Brain microvascular endothelial cell (primary cell): ENCODE results near the gene DMXL2.
"Not testable (repeated sequence)": the region's sequence is repeated elsewhere in the genome, so short reads cannot be mapped to it uniquely, and the experiment has no call there.

Experiments
- DNase-seq: peaks from one replicate; pipeline ENCODE4 v3.0.0-alpha.2; 2020
- H3K27ac ChIP-seq: fragments of 250-450 bp; sonication (Bioruptor Pico); 2 replicates; pipeline ENCODE4 v1.5.1; 2020; ENCODE audit warnings: mild to moderate bottlenecking, moderate library complexity
- H3K27me3 ChIP-seq: fragments of 250-450 bp; sonication (Bioruptor Pico); replicated peaks from 2 replicates; pipeline ENCODE4 v1.5.1; 2020; ENCODE audit warnings: mild to moderate bottlenecking
- H3K36me3 ChIP-seq: fragments of 250-450 bp; sonication (Bioruptor Pico); replicated peaks from 2 replicates; pipeline ENCODE4 v1.5.1; 2020; ENCODE audit warnings: mild to moderate bottlenecking
- H3K4me3 ChIP-seq: 2 replicates; pipeline ENCODE4 v1.5.1; 2011; ENCODE audit warnings: low read depth, mild to moderate bottlenecking, control low read depth, low read length, moderate library complexity
- in situ Hi-C: cut with HindIII; loops from 2 replicates; pipeline ENCODE4 v1.10.0; 2017; ENCODE audit warnings: low sequenced_read_pairs, low pct_ligation_motif_present
- TF ChIP-seq, protein P1 (sequence below): IDR thresholded peaks from 2 replicates; pipeline ENCODE4 v1.5.1; 2011; ENCODE audit warnings: low read depth, mild to moderate bottlenecking, moderate library complexity, low read length, control low read depth, inconsistent platforms; ENCODE audit errors: missing control alignments

The DMXL2 gene

DNA sequence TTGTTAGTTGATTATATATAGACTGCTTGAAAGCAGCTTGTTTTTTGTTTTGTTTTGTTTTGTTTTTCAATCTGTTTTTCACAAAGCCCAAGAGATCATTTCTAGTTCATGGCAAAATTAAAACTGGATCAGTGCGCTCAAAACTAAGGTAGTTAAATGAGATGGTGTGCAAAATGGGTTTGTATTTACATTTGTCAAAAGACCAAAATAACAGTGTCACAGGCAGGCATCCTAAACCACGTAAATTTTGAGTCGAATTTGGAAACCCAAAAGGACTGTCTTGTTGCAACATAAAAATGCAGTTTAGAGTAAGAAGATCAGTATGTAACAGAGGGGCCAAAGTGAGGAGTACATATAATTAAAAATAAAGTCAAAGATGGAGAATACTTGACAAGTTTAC is 2.4 kb downstream of the DMXL2 start:
- Histone ChIP-seq H3K4me3 (no peak overlapping the region), H3K27me3 (no peaks in the 10 kb centered on the region), H3K27ac (no peak overlapping the region), H3K36me3 (no peaks in the 10 kb centered on the region)
- DNase-seq, result no peak
- TF ChIP-seq, protein P1, sequence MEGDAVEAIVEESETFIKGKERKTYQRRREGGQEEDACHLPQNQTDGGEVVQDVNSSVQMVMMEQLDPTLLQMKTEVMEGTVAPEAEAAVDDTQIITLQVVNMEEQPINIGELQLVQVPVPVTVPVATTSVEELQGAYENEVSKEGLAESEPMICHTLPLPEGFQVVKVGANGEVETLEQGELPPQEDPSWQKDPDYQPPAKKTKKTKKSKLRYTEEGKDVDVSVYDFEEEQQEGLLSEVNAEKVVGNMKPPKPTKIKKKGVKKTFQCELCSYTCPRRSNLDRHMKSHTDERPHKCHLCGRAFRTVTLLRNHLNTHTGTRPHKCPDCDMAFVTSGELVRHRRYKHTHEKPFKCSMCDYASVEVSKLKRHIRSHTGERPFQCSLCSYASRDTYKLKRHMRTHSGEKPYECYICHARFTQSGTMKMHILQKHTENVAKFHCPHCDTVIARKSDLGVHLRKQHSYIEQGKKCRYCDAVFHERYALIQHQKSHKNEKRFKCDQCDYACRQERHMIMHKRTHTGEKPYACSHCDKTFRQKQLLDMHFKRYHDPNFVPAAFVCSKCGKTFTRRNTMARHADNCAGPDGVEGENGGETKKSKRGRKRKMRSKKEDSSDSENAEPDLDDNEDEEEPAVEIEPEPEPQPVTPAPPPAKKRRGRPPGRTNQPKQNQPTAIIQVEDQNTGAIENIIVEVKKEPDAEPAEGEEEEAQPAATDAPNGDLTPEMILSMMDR, result no peak
- in situ Hi-C loops, result no loop called here

GRCh38 chr15:51619331-51620035 is 3.1 kb downstream of the DMXL2 start:
- in situ Hi-C loops, result no loop called here
- Histone ChIP-seq H3K36me3 (no peaks in the 10 kb centered on the region), H3K27ac (no peak overlapping the region), H3K4me3 (no peak overlapping the region), H3K27me3 (no peaks in the 10 kb centered on the region)
- no peak for DNase-seq
- TF ChIP-seq, protein P1, result no peak

DNA sequence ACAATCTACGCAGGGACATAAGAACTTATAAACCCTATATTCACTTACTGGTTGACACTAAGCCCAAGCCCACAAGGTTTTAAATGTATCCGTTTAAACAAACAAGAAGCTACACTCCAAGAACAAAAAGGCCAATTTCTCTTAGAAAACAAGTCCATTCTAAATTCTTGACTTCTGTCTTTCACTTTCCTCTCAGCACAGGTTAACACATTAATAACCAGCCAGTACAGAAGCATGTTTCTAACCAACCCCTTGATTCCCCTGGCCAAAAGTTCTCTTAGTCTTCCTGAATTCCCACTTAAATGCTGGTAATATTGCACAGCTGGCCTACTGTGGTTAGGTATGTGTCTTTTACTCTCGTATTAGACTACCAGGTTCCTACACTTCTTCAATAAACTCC is 4.7 kb downstream of the DMXL2 start:
- DNase-seq, result no peak
- Histone ChIP-seq H3K27ac (no peak overlapping the region), H3K4me3 (no peak overlapping the region), H3K36me3 (no peaks in the 10 kb centered on the region), H3K27me3 (no peaks in the 10 kb centered on the region)
- TF ChIP-seq, protein P1, result no peak
- in situ Hi-C loops, result no loop called here

GRCh38 chr15:51613951-51614350 is 8.6 kb downstream of the DMXL2 start:
- in situ Hi-C loops, result no loop called here
- Histone ChIP-seq H3K27me3 (no peaks in the 10 kb centered on the region), H3K4me3 (no peak overlapping the region), H3K27ac (no peak overlapping the region), H3K36me3 (no peaks in the 10 kb centered on the region)
- DNase-seq, result no peak
- TF ChIP-seq, protein P1, result no peak

DNA sequence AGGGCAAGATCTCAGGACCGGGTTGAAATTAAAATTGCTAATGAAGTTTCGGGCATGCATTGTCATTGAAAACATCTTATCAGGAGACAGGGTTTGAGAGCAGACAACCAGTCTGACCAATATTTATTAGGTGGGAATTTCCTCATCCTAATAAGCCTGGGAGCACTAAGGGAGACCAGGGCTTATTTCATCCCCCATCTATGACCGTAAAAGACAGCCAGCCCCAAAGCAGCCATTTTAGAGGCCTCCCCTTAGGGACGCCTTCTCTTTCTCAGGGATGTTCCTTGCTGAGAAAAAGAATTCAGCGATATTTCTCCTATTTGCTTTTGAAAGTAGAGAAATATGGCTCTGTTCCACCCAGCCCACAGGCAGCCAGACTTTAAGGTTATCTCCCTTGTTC is 9.9 kb downstream of the DMXL2 start:
- H3K4me3 ChIP-seq, H3K36me3 ChIP-seq, in situ Hi-C loops, DNase-seq, H3K27me3 ChIP-seq, H3K27ac ChIP-seq: not testable (repeated sequence)

DNA sequence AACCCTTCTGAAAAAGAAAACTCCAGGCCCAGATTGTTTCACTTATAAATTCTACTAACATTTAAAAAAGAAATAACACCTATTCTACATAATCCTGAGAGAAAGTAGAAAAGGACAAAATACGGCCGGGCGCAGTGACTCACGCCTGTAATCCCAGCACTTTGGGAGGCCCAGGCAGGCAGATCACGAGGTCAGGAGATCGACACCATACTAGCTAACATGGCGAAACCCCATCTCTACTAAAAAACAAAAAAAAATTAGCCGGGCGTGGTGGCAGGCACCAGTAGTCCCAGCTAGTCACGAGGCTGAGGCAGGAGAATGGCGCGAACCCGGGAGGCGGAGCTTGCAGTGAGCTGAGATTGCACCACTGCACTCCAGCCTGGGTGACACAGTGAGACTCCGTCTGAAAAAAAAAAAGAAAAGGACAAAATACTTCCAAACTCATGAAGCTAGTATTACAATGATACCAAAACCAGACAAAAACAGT is 19.1 kb downstream of the DMXL2 start:
- H3K27me3 ChIP-seq, in situ Hi-C loops, H3K4me3 ChIP-seq, DNase-seq, H3K36me3 ChIP-seq, H3K27ac ChIP-seq: not testable (repeated sequence)

- no peak for DNase-seq
- in situ Hi-C loops, result no loop called here
- no peak overlapping the region for H3K27ac ChIP-seq
- TF ChIP-seq, protein P1, result no peak
- H3K36me3 ChIP-seq, result no peaks in the 10 kb centered on the region
- H3K4me3 ChIP-seq, result no peak overlapping the region
- no peaks in the 10 kb centered on the region for H3K27me3 ChIP-seq
These were observed 19.6 kb downstream of the DMXL2 start for GRCh38 chr15:51603002-51603401.
